IPS DF 4.7 (cell line): ENCODE data around the gene BCL2A1.
"Not testable (repeated sequence)": the region's sequence is repeated elsewhere in the genome, so short reads cannot be mapped to it uniquely, and the experiment has no call there.

Experiments
- DNase-seq: peaks from one replicate; pipeline ENCODE4 v3.0.0-alpha.2; 2013; ENCODE audit warnings: low spot score; ENCODE audit errors: extremely low read depth

BCL2A1 gene

DNA sequence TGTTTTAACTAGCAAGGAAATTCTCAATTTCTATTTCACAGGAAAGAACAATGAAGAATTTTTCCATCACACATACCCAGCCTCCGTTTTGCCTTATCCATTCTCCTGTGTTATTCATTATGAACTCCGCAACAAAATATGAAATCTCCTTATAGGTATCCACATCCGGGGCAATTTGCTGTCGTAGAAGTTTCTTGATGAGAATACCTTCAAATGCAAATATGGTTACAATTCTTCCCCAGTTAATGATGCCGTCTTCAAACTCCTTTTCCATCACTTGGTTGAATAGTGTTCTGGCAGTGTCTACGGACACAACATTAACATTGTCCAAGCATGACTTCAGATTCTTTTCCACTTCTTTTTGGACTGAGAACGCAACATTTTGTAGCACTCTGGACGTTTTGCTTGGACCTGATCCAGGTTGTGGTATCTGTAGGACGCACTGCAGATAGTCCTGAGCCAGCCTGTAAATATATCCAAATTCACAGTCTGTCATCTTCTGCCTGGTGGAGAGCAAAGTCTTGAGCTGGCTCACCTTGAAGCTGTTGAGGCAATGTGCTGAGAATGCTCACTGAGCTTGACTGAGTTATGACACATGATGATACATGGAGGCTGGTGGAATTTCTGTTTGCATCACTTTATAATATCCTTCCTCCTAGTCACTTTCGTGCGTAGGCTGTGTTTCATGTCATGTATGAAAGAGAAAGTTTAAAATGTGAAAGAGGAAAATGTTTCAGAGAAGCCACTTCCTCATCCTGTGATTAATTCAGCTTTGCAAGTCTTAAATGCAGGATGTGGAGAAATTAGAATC lies at the start of gene BCL2A1:
TSS of gene BCL2A1 (minus strand) at position 573 of the 811 bp plus-strand sequence. CDS start at position 496, 77 bp downstream.
- DNase-seq, result no peak

DNA sequence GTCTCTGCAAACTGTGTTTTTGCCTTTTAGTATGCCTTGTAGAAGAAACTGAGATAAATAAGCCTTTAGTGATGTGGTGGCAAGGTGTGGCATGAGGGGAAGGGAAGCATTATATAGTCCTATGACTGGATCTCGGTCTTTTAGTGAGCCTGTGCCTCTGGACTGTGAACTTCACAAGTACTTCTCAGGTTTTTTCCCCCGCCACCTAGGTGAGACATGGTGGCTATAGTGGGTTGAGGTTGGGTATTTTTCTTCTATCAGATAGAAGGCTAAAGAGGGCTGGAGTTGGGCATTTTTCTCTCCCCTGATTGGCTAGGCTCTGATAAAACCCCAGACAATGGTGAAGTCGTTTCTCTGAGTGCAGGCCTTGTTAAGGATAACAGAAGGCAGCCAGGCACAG lies 49.7 kb upstream of the BCL2A1 start:
- DNase-seq, result no peak

DNA sequence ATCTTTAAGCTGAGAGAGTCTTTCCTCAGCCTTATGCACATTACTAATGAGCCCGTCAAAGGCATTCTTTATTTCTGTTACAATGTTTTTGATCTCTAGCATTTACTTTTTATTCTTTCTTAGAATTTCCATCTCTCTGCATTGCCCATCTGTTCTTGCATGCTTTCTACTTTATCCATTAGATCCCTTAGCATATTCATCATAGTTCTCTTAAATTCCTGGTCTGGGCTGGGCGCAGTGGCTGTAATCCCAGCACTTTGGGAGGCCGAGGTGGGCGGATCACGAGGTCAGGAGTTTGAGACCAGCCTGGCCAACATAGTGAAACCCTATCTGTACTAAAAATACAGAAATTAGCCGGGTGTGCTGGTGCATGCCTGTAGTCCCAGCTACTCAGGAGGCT lies 49.2 kb upstream of the BCL2A1 start:
- DNase-seq, result not testable (repeated sequence)

DNA sequence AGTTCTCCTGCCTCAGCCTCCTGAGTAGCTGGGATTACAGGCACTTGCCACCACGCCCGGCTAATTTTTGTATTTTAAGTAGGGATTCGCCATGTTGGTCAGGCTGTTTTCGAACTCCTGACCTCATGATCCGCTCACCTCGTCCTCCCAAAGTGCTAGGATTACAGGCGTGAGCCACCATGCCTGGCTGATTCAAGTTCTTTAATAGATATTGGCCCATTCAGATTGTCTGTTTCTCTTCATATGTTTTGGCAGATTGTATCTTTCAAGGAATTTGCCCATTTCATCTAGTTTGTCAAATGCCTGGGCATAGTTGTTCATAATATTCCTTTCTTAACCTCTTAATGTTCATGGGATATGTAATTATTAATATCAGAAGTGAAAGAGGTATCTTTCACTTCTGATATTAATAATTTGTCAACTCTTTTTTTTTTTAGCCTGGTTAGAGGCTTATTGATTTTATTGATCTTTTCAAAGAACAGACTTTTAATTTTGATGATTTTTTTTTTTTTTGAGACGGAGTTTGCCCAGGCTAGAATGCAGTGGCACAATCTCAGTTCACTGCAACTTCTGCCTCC lies 48.3 kb upstream of the BCL2A1 start:
- DNase-seq, result no peak

DNA sequence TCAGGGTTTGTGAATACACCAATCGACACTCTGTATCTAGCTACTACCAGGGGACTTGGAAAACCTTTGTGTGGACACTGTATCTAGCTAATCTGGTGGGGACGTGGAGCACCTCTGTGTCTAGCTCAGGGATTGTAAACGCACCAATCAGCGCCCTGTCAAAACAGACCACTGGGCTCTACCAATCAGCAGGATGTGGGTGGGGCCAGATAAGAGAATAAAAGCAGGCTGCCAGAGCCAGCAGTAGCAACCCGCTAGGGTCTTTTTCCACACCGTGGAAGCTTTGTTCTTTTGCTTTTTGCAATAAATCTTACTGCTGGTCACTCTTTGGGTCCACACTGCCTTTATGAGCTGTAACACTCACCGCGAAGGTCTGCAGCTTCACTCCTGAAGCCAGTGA lies 46.1 kb upstream of the BCL2A1 start:
- not testable (repeated sequence) for DNase-seq

DNA sequence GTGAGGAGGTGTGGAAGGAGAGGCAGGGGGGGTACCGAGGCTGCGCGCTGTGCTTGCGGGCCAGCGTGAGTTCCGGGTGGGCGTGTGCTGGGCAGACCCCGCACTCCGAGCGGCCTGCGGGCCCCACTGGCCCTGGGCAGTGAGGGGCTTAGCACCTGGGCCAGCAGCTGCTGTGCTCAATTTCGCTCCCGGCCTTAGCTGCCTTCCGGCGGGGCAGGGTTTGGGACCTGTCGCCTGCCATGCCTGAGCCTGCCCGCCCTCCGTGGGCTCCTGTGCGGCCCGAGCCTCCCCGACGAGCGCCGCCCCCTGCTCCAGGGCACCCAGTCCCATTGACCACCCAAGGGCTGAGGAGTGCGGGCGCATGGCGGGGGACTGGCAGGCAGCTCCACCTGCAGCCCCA lies 45.5 kb upstream of the BCL2A1 start:
- DNase-seq, result not testable (repeated sequence)

DNA sequence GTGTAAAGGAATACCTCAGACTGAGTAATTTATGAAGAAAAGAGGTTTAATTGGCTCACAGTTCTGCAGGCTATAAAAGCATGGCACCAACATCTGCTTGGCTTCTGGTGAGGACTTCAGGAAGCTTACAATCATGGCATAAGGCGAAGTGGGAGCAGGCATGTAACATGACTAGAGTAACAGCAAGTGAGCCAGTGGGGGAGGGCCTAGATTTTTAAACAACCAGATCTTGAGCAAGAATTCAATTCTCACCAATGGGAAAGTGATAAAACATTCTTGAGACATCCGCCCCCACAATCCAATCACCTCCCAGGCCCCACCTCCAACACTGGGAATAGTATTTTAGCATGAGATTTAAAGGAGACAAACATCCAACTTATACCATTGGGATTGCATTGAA lies 44.2 kb upstream of the BCL2A1 start:
- DNase-seq, result no peak

DNA sequence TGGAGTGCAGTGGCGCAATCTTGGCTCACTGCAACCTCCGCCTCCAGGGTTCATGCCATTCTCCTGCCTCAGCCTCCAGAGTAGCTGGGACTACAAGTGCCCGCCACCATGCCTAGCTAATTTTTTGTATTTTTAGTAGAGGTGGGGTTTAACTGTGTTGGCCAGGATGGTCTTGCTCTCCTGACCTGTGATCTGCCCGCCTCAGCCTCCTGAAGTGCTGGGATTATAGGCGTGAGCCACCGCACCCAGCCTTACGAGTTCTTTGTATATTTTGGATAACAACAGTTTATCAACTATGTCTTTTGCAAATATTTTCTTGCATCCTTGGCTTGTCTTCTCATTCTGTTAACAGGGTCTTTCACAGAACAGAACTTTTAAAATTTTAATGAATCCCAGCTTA lies 43.2 kb upstream of the BCL2A1 start:
- not testable (repeated sequence) for DNase-seq

DNA sequence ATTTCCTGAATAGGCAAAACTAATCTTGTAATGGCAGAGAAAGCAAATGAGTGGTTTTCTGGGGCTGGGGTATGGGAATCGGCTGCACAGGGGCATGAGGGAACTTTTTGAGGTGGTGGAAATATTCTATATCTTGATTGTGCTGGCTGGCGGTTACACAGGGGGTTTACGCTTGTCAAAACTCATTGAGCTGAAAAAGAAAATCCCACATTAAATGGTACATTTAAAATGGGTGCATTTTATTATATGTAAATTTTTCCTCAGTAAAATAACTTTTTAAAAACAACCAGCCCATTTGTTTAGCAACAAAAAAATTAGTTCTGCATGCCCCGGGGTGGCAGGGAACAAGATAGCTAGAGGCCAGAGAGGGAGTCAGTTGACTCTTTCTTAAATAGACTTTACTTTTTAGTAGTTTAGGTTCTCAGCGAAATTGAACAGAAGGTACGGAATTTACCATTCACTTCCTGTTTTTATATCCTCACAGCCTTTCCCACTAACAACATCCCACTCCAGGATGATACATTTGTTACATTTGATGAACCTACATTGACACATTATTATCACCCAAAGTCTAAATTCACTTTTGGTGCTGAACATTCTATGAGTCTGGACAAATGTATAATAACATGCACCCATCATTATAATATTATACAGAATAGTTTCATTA lies 41.2 kb upstream of the BCL2A1 start:
- no peak for DNase-seq

DNA sequence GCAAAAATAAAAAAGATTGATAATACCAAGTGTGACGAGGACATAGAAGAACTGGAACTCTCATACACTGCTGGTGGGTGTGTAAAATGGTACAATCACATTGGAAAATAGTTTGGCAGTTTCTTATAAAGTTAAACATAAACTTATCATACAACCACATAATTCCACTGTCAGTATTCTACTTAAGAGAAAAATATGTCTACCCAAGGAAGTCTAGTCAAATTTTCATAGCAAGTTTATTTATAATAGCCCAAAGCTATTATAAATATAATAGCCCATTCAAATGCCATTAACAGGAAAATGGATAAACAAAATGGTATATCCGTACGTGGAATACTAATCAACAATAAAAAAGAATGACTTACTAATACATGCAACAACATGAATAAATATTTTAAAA lies 40.6 kb upstream of the BCL2A1 start:
- no peak for DNase-seq

DNA sequence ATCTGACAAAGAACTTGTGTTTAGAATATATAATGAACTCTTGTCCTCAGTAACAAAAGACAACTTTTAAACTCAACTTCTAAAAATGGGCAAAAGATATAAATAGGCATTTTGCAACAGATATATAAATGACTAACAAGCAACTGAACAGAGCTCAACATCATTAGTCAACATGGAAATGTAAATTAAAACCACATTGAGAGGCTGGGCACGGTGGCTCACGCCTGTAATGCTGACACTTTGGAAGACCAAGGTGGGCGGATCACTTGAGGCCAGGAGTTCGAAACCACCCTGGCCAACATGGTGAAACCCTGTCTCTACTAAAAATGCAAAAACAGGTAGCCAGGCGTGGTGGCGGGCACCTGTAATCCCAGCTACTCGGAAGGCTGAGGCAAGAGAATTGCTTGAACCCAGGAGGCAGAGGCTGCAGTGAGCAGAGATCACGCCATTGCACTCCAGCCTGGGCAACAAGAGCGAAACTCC lies 40.1 kb upstream of the BCL2A1 start:
- not testable (repeated sequence) for DNase-seq

DNA sequence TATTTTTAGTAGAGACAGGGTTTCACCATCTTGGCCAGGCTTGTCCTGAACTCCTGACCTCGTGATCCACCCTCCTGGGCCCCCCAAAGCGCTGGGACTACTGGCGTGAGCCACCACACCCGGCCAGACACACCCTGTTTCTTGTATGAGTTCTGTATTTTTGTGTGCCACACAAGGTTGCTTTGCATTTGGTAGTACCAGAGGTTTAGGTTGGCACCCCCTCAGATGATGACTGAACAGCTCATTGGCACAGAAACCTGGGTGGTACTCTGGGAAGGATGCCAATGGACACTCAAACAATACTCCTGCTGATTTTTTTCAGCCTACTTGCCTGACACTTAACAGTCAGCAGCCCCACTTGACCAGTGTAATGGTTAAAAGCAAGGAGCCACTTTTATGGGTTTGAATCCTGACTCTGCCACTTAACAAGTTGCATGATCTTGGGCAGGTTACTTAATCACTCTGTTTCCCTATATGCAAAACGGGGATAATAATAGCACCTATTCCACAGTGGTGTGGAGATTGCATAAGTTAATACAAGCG lies 39.2 kb upstream of the BCL2A1 start:
- DNase-seq, result no peak

DNA sequence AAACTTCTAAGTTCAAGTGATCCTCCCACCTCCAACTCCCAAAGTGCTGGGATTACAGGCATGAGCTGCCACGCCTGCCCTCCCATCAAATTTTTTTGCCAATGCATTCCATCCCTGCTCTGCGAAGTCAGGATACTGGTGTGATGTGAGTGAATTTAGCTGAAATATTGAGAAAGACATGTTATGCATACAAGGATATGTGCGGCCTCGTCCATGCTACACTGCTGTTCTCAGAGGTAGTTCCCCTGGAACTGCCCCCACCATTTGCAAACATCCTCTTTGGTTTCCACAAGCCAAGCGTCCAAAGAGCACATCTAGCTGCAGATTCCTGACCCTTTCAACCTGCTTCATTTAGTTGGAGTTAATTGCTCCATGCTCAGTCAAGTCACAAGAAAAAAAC lies 36.5 kb upstream of the BCL2A1 start:
- DNase-seq, result no peak

DNA sequence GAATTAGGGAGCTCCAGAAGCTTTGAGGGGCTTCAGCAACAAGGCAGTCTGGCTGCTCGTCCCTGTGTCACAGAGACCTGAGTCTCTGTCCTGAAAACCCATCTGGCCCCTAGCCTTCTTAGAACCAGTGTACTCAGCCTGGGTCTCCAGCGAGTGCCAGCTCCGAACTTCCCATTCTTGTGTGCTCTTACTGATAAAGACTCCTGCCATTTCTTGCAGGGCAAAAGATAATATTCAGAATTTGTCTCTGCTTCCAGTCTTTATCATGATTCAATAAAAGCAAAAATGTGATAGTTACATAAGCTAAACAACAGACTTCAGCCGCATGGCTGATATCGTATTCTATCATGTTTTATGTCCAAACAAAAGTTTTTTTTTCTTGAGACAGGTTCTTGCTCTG lies 36.0 kb upstream of the BCL2A1 start:
- no peak for DNase-seq

DNA sequence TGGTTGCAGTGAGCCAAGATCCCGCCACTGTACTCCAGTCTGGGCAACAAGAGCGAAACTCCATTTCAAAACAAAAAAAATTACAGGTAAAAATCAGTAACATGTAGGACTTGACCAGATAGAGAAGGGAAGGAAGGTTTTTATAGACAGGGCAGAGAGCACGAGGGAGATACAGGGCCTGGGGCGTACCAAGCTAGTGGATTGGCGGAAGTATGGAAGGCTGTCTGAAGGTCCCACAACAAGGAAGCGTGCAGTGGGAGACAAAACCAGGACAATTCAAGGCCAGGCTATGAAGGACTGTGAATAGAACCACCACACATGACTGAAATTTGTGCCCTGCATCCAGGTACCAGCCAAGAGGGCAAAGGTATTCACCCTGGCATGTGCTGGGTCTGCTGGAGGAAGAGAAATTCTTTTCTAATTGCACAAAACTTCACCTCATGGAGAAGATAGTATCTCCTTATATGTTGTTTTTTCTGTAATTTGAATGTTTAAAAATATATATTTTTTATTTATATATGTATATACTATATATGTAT lies 33.0 kb upstream of the BCL2A1 start:
- DNase-seq, result no peak

DNA sequence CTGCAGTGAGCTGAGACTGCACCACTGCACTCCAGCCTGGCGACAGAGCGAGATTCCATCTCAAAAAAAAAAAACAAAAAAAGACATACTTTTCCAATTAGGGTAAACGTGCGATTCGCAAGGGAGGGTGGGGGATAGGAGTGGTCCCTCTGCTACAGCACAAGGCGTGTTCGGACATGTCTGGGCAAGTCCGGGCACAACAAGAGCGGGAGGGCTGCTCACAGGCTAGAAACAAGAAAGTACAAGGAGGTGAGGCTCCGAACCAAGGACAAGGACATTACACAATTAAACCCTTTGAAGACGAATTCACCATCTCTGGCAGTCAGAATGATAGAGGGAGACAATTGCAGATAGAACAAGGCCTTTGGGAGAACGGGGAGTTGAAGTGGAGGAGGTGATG lies 32.2 kb upstream of the BCL2A1 start:
- no peak for DNase-seq

DNA sequence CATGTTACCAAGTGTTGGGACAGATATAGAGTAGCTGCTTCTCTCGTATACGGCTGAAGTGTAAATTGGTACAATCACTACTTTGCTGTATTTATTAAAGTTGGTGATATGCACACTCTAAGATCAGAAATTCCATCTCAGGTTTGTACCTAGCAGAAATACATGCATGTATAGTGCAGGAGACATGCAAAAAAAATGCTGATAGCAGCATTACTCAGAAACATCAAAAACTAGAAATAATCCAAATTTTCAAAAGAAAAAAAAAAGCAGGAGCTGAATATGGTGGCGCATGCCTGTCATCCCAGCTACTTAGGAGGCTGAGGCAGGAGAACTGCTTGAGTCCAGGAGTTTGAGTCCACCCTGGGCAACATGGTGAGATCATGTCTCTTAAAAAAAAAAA lies 31.3 kb upstream of the BCL2A1 start:
- DNase-seq, result no peak

DNA sequence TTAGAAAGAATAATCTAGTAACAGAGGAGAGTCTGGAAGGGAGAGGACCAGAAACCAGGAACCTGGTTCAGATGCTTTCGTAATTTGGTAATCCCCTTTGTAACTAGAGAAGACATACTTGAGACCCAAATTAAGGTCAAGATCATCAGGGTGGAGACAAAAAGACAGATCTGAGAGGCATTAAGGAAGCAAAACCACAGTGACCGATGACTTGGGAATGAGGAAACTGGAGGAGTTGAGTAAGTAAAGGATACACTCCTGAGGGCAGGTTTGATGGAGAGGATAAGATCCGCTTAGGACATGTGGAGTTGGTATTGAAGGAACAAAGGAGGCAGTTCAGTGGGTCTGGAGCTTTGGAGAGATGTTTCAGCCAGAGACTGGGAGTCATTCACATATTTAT lies 23.6 kb upstream of the BCL2A1 start:
- no peak for DNase-seq

DNA sequence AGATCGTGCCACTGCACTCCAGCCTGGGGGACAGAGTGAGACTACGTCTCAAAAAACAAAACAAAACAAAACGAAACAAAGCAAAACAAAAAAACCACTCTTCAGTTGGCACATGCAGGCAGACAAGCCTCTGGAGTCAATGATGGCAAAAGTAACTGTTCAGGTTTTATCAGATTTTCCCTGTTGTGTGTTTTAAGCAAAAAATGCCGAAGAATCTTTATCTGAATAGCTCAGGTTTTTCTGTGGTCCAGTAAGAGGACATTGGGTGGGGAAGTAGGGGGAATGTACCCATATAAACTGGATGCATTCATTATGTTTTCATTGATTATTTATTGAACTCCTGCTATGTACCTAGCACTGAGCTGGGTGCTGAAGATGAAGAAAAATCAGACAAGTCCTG lies 20.8 kb upstream of the BCL2A1 start:
- no peak for DNase-seq

DNA sequence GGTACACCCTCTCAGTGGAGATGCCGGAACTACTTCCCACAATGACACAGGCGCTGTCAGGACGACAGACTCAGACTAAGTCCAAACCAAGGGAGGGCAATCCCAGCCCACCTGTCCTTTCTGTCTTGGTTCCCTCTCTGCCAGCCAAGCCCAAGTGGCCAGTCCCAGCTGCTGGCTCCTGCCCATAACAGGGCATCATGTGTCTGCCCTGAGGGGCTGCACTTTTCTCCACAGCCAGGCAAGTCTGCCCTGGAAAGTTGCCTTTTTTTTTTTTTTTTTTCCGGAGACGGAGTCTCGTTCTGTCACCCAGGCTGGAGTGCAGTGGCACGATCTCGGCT lies 20.0 kb upstream of the BCL2A1 start:
- no peak for DNase-seq

DNA sequence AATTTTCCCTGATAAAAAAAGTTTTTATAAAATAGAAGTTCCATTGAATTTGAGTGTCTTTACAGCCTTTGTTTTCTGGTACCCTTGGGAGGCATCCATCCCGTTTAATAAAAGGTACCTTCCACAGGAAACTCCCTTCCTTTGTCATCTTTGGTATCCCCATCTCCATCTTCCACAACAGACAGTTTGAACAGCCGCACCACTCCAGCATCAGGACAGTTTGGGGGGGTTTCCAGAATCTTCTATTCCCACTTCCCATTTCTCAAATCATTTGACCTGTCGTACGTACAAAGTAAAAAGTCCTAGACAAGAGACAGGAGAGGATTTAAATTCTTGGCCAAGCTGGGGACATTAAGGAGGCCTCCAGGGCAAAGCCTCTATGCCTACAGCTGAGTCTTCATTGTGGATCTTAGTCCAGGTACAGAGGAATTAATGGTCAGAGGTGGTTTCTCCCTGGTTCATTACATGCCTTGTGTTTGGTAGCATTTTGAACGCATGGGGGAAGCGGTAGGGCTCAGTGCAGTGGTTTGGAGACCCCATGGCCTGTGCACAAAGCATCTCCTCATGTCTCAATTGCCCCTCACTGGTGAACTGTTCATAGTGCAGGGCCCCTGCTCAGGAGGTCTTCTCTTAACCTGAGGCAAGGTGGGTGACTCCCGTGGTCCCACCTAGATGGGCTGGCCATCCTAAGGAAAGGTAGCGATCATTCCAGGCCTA lies 19.4 kb upstream of the BCL2A1 start:
- no peak for DNase-seq
